Measurements from ENCODE around the gene STIP1.

Gene STIP1

DNA sequence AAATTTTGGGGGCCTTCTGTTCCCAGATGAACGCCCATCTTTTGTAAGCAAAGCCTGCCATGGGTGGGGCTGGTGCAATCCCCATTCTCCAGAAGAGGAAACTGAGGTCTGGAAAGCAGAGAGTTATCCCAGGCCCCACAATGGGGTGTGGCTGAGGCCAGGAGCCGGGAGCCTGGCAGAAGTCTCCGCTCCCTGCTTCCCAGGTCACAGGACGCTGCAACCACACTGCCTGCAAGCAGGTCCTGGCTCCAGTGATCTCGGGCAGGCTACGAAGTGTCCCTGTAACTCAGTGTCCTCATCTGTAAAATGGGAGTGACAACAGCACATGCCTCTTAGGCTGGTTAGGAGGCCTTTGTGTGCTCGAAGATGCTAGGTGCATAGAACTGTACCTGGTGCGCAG, 67.1 kb downstream of the STIP1 start:
- DNase-seq, result no peak

DNA sequence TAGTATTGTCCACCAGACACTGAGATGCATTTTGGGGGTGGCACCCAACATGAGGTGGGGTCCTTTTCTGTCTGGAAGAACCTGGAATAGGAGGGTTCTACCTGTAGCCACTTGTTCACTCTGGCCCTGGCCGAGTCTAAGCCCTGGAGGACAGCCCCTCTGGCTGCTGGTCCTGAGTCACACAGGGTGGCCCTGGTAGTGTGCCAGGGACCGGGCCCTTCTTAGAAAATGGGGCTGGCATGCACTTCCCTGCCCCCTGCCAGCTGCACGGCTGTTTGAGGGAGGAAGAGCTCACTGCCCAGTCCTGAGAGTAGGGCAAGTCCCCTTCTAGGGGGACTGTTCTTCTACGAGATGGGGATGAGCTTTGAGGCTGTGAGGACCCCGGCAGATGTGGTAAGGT, 67.5 kb downstream of the STIP1 start:
- DNase-seq, result no peak

All from COR-L47 (cell line).